OCI-LY1 (cell line): ENCODE results near the gene DET1.
"Not testable (repeated sequence)": the region's sequence is repeated elsewhere in the genome, so short reads cannot be mapped to it uniquely, and the experiment has no call there.

ENCODE experiments used
- H2AFZ ChIP-seq: fragments of 200-600 bp; sonication (generic), shearing (Covaris generic); 2 replicates; pipeline ENCODE4 v1.6.0; 2014; ENCODE audit warnings: antibody characterized with exemption, mild to moderate bottlenecking, low read length
- H3F3A ChIP-seq: fragments of 200-600 bp; sonication (generic), shearing (Covaris generic); 2 replicates; pipeline ENCODE4 v1.6.0; 2014; ENCODE audit warnings: mild to moderate bottlenecking, antibody characterized with exemption, low read length, moderate library complexity; ENCODE audit not compliant: insufficient read depth
- H3K27ac ChIP-seq: fragments of 200-600 bp; sonication (generic); 2 replicates; pipeline ENCODE4 v1.5.1; 2014; ENCODE audit warnings: low read length, mixed run types, mild to moderate bottlenecking, low read depth; ENCODE audit not compliant: poor library complexity, severe bottlenecking
- H3K27me3 ChIP-seq: fragments of 200-600 bp; sonication (generic); 2 replicates; pipeline ENCODE4 v1.6.0; 2014; ENCODE audit warnings: antibody characterized with exemption, mild to moderate bottlenecking, low read length, moderate library complexity; ENCODE audit not compliant: insufficient read depth
- H3K36me3 ChIP-seq: fragments of 200-600 bp; sonication (generic); 2 replicates; pipeline ENCODE4 v1.6.1; 2014; ENCODE audit warnings: mild to moderate bottlenecking, antibody characterized with exemption, low read length, moderate library complexity, mixed read lengths; ENCODE audit not compliant: insufficient read depth
- H3K4me1 ChIP-seq: fragments of 200-600 bp; sonication (generic); 2 replicates; pipeline ENCODE4 v1.5.1; 2014; ENCODE audit warnings: mild to moderate bottlenecking, low read length, moderate library complexity; ENCODE audit not compliant: insufficient read depth, severe bottlenecking
- H3K4me2 ChIP-seq: fragments of 200-600 bp; sonication (generic), shearing (Covaris generic); 2 replicates; pipeline ENCODE4 v1.6.1; 2014; ENCODE audit warnings: low read length
- H3K4me3 ChIP-seq: fragments of 200-600 bp; sonication (generic); 2 replicates; pipeline ENCODE4 v1.5.1; 2014; ENCODE audit warnings: low read length, low read depth, mild to moderate bottlenecking, mixed read lengths; ENCODE audit not compliant: poor library complexity, severe bottlenecking
- H3K79me2 ChIP-seq: fragments of 200-600 bp; shearing (Covaris generic); 2 replicates; pipeline ENCODE4 v1.6.1; 2016; ENCODE audit warnings: mixed run types, low read length, mixed read lengths; ENCODE audit not compliant: insufficient read depth
- H3K9ac ChIP-seq: fragments of 200-600 bp; sonication (generic), shearing (Covaris generic); 2 replicates; pipeline ENCODE4 v1.6.1; 2014; ENCODE audit warnings: mild to moderate bottlenecking, low read length, mixed read lengths
- H3K9me2 ChIP-seq: fragments of 200-600 bp; sonication (generic), shearing (Covaris generic); 2 replicates; pipeline ENCODE4 v1.6.1; 2014; ENCODE audit warnings: low read depth, mild to moderate bottlenecking, low read length, mixed read lengths
- H3K9me3 ChIP-seq: fragments of 200-600 bp; shearing (Covaris generic); 2 replicates; pipeline ENCODE4 v1.6.1; 2014; ENCODE audit warnings: low read length, mixed read lengths
- H4K20me1 ChIP-seq: fragments of 200-600 bp; sonication (generic), shearing (Covaris generic); 2 replicates; pipeline ENCODE4 v1.6.0; 2016; ENCODE audit warnings: mild to moderate bottlenecking, low read length; ENCODE audit not compliant: insufficient read depth
- CTCF ChIP-seq: fragments of 200-600 bp; sonication (generic), shearing (Covaris generic); IDR thresholded peaks from 2 replicates; pipeline ENCODE4 v1.5.1; 2017; ENCODE audit warnings: mild to moderate bottlenecking, antibody characterized with exemption, low read length, moderate library complexity, mixed read lengths
- EZH2 ChIP-seq: fragments of 200-600 bp; sonication (generic), shearing (Covaris generic); IDR thresholded peaks from 2 replicates; pipeline ENCODE4 v1.8.0; 2017; ENCODE audit warnings: borderline replicate concordance, mixed run types, mild to moderate bottlenecking, antibody characterized with exemption, low read length, moderate library complexity, mixed read lengths

The DET1 gene

GRCh38 chr15:88476635-88477060 is 69.8 kb downstream of the DET1 start:
- H4K20me1 ChIP-seq = no peaks in the 10 kb centered on the region
- H3K36me3 ChIP-seq = peaks cover 48% of the 10 kb centered on the region
- no peaks in the 10 kb centered on the region for H3K79me2 ChIP-seq
- no peaks in the 10 kb centered on the region for H3K9me2 ChIP-seq
- H3K27me3 ChIP-seq = no peaks in the 10 kb centered on the region
- TF ChIP-seq EZH2 (no peak), CTCF (peak; percentile 71)
- no peaks in the 10 kb centered on the region for H3F3A ChIP-seq
- H3K4me3 ChIP-seq = no peak overlapping the region
- no peak overlapping the region for H2AFZ ChIP-seq
- no peaks in the 10 kb centered on the region for H3K9me3 ChIP-seq
- no peak overlapping the region for H3K4me2 ChIP-seq
- no peak overlapping the region for H3K9ac ChIP-seq
- no peak overlapping the region for H3K27ac ChIP-seq
- H3K4me1 ChIP-seq = no peaks in the 10 kb centered on the region

GRCh38 chr15:88473661-88474293 is 72.7 kb downstream of the DET1 start:
- H3K4me2 ChIP-seq, H2AFZ ChIP-seq, H3K9me3 ChIP-seq, H3K4me1 ChIP-seq, H3F3A ChIP-seq, H3K27me3 ChIP-seq, H3K27ac ChIP-seq, H3K9ac ChIP-seq, H3K79me2 ChIP-seq, H3K4me3 ChIP-seq, H3K9me2 ChIP-seq, H4K20me1 ChIP-seq: not testable (repeated sequence)
- H3K36me3 ChIP-seq = peaks cover 61% of the 10 kb centered on the region

GRCh38 chr15:88472225-88472624 is 74.3 kb downstream of the DET1 start:
- Histone ChIP-seq H3K36me3 (peaks cover 48% of the 10 kb centered on the region), H3K9ac (no peak overlapping the region), H3K9me3 (no peaks in the 10 kb centered on the region), H3K4me1 (peaks cover 14% of the 10 kb centered on the region), H3K27me3 (no peaks in the 10 kb centered on the region), H3K4me3 (no peak overlapping the region), H3K4me2 (no peak overlapping the region), H3K9me2 (no peaks in the 10 kb centered on the region), H4K20me1 (no peaks in the 10 kb centered on the region), H3K27ac (no peak overlapping the region), H3F3A (no peaks in the 10 kb centered on the region), H3K79me2 (peaks cover 7% of the 10 kb centered on the region; the same call in 1 of the 2 replicates), H2AFZ (no peak overlapping the region)
- TF ChIP-seq EZH2 = no peak

GRCh38 chr15:88470625-88471372 is 75.7 kb downstream of the DET1 start:
- TF ChIP-seq CTCF (no peak; the same call in 1 of the 2 replicates), EZH2 (no peak)
- peaks cover 37% of the 10 kb centered on the region for H3K36me3 ChIP-seq
- peaks cover 19% of the 10 kb centered on the region for H3K79me2 ChIP-seq
- no peak overlapping the region for H3K9ac ChIP-seq
- H3F3A ChIP-seq = no peaks in the 10 kb centered on the region
- no peaks in the 10 kb centered on the region for H3K9me3 ChIP-seq
- no peak overlapping the region for H2AFZ ChIP-seq
- no peaks in the 10 kb centered on the region for H4K20me1 ChIP-seq
- no peaks in the 10 kb centered on the region for H3K27me3 ChIP-seq
- H3K4me1 ChIP-seq = peaks cover 24% of the 10 kb centered on the region
- H3K4me2 ChIP-seq = no peak overlapping the region
- no peaks in the 10 kb centered on the region for H3K9me2 ChIP-seq
- H3K4me3 ChIP-seq = no peak overlapping the region
- no peak overlapping the region for H3K27ac ChIP-seq
